DOHH2 (cell line): ENCODE data around the gene MGMT.

ENCODE experiments used
- EZH2phosphoT487 ChIP-seq: fragments of 200-600 bp; sonication (generic); IDR thresholded peaks from 2 replicates; pipeline ENCODE4 v1.6.1; 2017; ENCODE audit warnings: borderline replicate concordance, mild to moderate bottlenecking, antibody characterized with exemption, low read length, moderate library complexity, mixed read lengths
- TF ChIP-seq, protein P1 (sequence below): fragments of 200-600 bp; sonication (generic); IDR thresholded peaks from one replicate; pipeline ENCODE4 v1.5.1; 2014; ENCODE audit warnings: antibody characterized with exemption, mild to moderate bottlenecking, low read depth, low read length; ENCODE audit not compliant: poor library complexity, severe bottlenecking

DNA sequence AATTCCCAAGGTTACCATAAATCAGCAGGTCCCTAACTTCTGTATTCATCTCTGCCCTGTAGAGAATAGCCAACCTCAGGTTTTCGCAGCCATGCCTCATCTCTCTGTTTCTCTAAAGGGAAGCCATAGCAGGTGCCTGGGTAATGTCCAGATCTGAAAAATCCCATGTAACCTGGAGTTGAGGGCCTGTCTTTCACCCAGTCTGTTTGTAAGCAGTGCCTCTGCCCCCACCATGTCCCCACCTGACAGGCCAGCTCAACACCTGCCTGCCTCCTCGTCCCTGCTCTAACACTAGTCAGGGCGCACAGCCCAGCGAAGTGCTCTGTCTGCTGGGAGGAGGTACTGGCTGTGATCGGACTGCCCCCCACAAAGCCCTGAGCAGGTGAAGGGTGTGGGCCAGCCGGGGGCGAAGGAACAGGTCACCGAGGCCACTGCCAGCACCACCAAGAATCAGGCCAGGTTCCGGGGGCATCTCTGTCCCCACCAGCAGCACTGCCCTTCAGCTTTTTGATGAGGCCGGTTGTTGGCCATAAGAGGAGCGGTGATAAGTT is 210.4 kb downstream of the MGMT start:
- TF ChIP-seq, protein P1, sequence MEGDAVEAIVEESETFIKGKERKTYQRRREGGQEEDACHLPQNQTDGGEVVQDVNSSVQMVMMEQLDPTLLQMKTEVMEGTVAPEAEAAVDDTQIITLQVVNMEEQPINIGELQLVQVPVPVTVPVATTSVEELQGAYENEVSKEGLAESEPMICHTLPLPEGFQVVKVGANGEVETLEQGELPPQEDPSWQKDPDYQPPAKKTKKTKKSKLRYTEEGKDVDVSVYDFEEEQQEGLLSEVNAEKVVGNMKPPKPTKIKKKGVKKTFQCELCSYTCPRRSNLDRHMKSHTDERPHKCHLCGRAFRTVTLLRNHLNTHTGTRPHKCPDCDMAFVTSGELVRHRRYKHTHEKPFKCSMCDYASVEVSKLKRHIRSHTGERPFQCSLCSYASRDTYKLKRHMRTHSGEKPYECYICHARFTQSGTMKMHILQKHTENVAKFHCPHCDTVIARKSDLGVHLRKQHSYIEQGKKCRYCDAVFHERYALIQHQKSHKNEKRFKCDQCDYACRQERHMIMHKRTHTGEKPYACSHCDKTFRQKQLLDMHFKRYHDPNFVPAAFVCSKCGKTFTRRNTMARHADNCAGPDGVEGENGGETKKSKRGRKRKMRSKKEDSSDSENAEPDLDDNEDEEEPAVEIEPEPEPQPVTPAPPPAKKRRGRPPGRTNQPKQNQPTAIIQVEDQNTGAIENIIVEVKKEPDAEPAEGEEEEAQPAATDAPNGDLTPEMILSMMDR = no peak
- no peak for TF ChIP-seq EZH2phosphoT487
